ENCODE data around the gene SYNPO2. TPM values are rescaled to one million over a fixed set of nuclear protein-coding genes. Genes with fewer than 3 reads are reported as not detected.

The SYNPO2 gene
- total and polyA plus RNA-seq, 2 donors (not counting 1 experiment from before 2014, with no cell fraction given), result 0.03 to 0.20 TPM

GRCh38 chr4:119039160-119039559, 150.5 kb downstream of the SYNPO2 start:
- ATAC-seq (ENCODE audit: low read depth) (no peak), DNase-seq (no peak)
- intact Hi-C loops (cut with micrococcal nuclease), result no loop called here
- WGBS (ENCODE audit: insufficient coverage), result no CpG with 5 or more reads among the region's 1 CpG
- ChIA-PET CTCF (interaction anchor here (0.7 to 6.0 kb wide), 5 partner anchors 10 to 267 kb away, joined by 3 to 54 read pairs (median 5); no protein-coding TSS in a partner anchor), POLR2A (no interaction called here)
- no peaks in the 10 kb centered on the region for H3K9me3 Mint-ChIP-seq (ENCODE audit: insufficient read depth)
- peaks cover 6% of the 10 kb centered on the region for H3K4me1 Mint-ChIP-seq
- H3K27ac Mint-ChIP-seq, result no peak overlapping the region
- TF ChIP-seq EZH2 (IDR thresholded peaks at IDR 0.05; ENCODE audit: borderline replicate concordance, insufficient read depth, low read depth, low read length, poor library complexity, severe bottlenecking) (no peak), CTCF (IDR thresholded peaks at IDR 0.05) (no peak)
- Histone ChIP-seq H3K9me3 (ENCODE audit: control extremely low read depth in 1 of 3, control insufficient read depth in 2 of 3, insufficient read depth in 1 of 3, low read length in 2 of 3) (no peaks in the 10 kb centered on the region), H2AFZ (ENCODE audit: insufficient read depth, low read depth, low read length, poor library complexity, severe bottlenecking) (no peak overlapping the region), H4K20me1 (ENCODE audit: control insufficient read depth, insufficient read depth, low read length, poor library complexity, severe bottlenecking) (no peaks in the 10 kb centered on the region), H3K4me1 (ENCODE audit: control insufficient read depth in 2 of 2, insufficient read depth in 2 of 2, low read length in 2 of 2) (peaks cover 0 to 4% of the 10 kb centered on the region in 2 donors), H3K27me3 (replicated peaks in 1 of 4; ENCODE audit: control extremely low read depth in 1 of 4, control insufficient read depth in 3 of 4, insufficient read depth in 4 of 4, low read length in 3 of 4) (no peaks in the 10 kb centered on the region), H3K79me2 (ENCODE audit: control insufficient read depth, insufficient read depth, low read length) (no peaks in the 10 kb centered on the region), H3K27ac (ENCODE audit: low read length in 2 of 2) (no peak overlapping the region), H3K4me3 (ENCODE audit: control extremely low read depth in 1 of 5, extremely low read depth in 1 of 5, insufficient read depth in 1 of 5, low read depth in 2 of 5, low read length in 4 of 5) (no peak overlapping the region), H3K9ac (ENCODE audit: low read length) (no peak overlapping the region), H3K4me2 (replicated peaks; ENCODE audit: low read depth, low read length, poor library complexity, severe bottlenecking) (no peak overlapping the region), H3K36me3 (replicated peaks in 1 of 2; ENCODE audit: control extremely low read depth in 1 of 2, control insufficient read depth in 1 of 2, extremely low read depth in 1 of 2, insufficient read depth in 2 of 2, low read length in 1 of 2) (no peaks in the 10 kb centered on the region)
- H3K27me3 Mint-ChIP-seq, result no peaks in the 10 kb centered on the region
- no peak overlapping the region for H3K4me3 Mint-ChIP-seq

GRCh38 chr4:119039779-119040178, 151.1 kb downstream of the SYNPO2 start:
- no peak overlapping the region for H3K4me2 ChIP-seq (replicated peaks; ENCODE audit: low read depth, low read length, poor library complexity, severe bottlenecking)
- Mint-ChIP-seq H3K4me3 (no peak overlapping the region), H3K9me3 (ENCODE audit: insufficient read depth) (no peaks in the 10 kb centered on the region), H3K4me1 (peaks cover 6% of the 10 kb centered on the region), H3K27me3 (no peaks in the 10 kb centered on the region), H3K27ac (no peak overlapping the region)
- H2AFZ ChIP-seq (ENCODE audit: insufficient read depth, low read depth, low read length, poor library complexity, severe bottlenecking), result no peak overlapping the region
- no peaks in the 10 kb centered on the region for H3K9me3 ChIP-seq (ENCODE audit: control extremely low read depth in 1 of 3, control insufficient read depth in 2 of 3, insufficient read depth in 1 of 3, low read length in 2 of 3)
- intact Hi-C loops (cut with micrococcal nuclease), result no loop called here
- TF ChIP-seq EZH2 (IDR thresholded peaks at IDR 0.05; ENCODE audit: borderline replicate concordance, insufficient read depth, low read depth, low read length, poor library complexity, severe bottlenecking) (no peak), CTCF (IDR thresholded peaks at IDR 0.05) (no peak)
- H3K4me3 ChIP-seq (ENCODE audit: control extremely low read depth in 1 of 5, extremely low read depth in 1 of 5, insufficient read depth in 1 of 5, low read depth in 2 of 5, low read length in 4 of 5), result no peak overlapping the region
- ChIA-PET CTCF (interaction anchor here (0.6 to 6.0 kb wide), 16 partner anchors 8 to 454 kb away, joined by 3 to 54 read pairs (median 6); a partner anchor contains a TSS), POLR2A (no interaction called here)
- no peak for ATAC-seq (ENCODE audit: low read depth)
- no peak overlapping the region for H3K27ac ChIP-seq (ENCODE audit: low read length in 2 of 2)
- WGBS (ENCODE audit: insufficient coverage), result no CpG with 5 or more reads among the region's 4 CpGs
- DNase-seq, result no peak
- no peaks in the 10 kb centered on the region for H4K20me1 ChIP-seq (ENCODE audit: control insufficient read depth, insufficient read depth, low read length, poor library complexity, severe bottlenecking)
- H3K9ac ChIP-seq (ENCODE audit: low read length), result no peak overlapping the region
- H3K79me2 ChIP-seq (ENCODE audit: control insufficient read depth, insufficient read depth, low read length), result no peaks in the 10 kb centered on the region
- peaks cover 0 to 4% of the 10 kb centered on the region in 2 donors for H3K4me1 ChIP-seq (ENCODE audit: control insufficient read depth in 2 of 2, insufficient read depth in 2 of 2, low read length in 2 of 2)
- H3K27me3 ChIP-seq (replicated peaks in 1 of 4; ENCODE audit: control extremely low read depth in 1 of 4, control insufficient read depth in 3 of 4, insufficient read depth in 4 of 4, low read length in 3 of 4), result no peaks in the 10 kb centered on the region
- no peaks in the 10 kb centered on the region for H3K36me3 ChIP-seq (replicated peaks in 1 of 2; ENCODE audit: control extremely low read depth in 1 of 2, control insufficient read depth in 1 of 2, extremely low read depth in 1 of 2, insufficient read depth in 2 of 2, low read length in 1 of 2)

All from B cell (primary cell).